22Rv1 (cell line): Measurements from ENCODE around the gene SLC19A2.

Experiments
- CTCF ChIP-seq: fragments of 450-650 bp; IDR thresholded peaks from 2 replicates; pipeline ENCODE4 v1.5.1; 2017; ENCODE audit warnings: mild to moderate bottlenecking
- ZFX ChIP-seq: fragments of 450-650 bp; IDR thresholded peaks from 2 replicates; pipeline ENCODE4 v1.6.1; 2017; ENCODE audit warnings: antibody characterized with exemption, borderline replicate concordance

- no peak for TF ChIP-seq CTCF
- TF ChIP-seq ZFX, result no peak
Measured at GRCh38 chr1:169534653-169535052, 48.9 kb upstream of the SLC19A2 start.
